ENCODE measurements around the gene NMRK2.

DNA sequence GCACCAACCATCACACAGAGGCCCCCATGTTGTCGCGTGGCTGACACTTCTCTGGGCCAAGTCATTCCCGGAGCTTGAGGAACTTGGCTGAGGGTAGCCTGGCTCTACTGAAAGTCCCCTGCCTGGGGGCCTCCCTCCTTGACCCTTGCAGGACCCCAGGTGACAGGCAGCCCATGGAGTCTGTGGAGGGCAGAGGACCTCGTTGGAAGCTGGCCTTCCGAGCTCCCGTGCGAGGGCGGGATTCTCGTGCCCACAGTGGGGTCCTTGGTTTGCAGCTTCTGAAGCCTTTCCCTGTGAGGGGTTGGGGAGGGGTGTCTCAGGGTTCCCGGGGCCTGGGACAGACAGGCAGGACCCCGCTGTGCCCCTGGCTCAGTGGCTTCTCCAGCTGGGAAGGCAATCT, 16.4 kb downstream of the NMRK2 start:
- TF ChIP-seq, protein P1, sequence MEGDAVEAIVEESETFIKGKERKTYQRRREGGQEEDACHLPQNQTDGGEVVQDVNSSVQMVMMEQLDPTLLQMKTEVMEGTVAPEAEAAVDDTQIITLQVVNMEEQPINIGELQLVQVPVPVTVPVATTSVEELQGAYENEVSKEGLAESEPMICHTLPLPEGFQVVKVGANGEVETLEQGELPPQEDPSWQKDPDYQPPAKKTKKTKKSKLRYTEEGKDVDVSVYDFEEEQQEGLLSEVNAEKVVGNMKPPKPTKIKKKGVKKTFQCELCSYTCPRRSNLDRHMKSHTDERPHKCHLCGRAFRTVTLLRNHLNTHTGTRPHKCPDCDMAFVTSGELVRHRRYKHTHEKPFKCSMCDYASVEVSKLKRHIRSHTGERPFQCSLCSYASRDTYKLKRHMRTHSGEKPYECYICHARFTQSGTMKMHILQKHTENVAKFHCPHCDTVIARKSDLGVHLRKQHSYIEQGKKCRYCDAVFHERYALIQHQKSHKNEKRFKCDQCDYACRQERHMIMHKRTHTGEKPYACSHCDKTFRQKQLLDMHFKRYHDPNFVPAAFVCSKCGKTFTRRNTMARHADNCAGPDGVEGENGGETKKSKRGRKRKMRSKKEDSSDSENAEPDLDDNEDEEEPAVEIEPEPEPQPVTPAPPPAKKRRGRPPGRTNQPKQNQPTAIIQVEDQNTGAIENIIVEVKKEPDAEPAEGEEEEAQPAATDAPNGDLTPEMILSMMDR (conservative IDR thresholded peaks at IDR 0.05) = no peak
- no peak for TF ChIP-seq ZFX (IDR thresholded peaks at IDR 0.05)

All from C4-2B (cell line).